Upper lobe of right lung (tissue), 1 donor: Measurements from ENCODE around the gene FOXJ3. TPM values are rescaled to one million over a fixed set of nuclear protein-coding genes. Genes with fewer than 3 reads are reported as not detected.

Experiments used
- ATAC-seq: fragments of 200-7000 bp; cut with Tn5 transposase; one replicate; pipeline ENCODE4 v1.9.1; 2020; ENCODE audit warnings: mild to moderate bottlenecking, moderate library complexity
- DNase-seq: peaks from one replicate; pipeline ENCODE4 v3.0.0-alpha.2; 2020
- H3K27ac ChIP-seq: fragments of 200-600 bp; one replicate; pipeline ENCODE4 v1.8.0; 2022
- H3K27me3 ChIP-seq: fragments of 200-600 bp; one replicate; pipeline ENCODE4 v1.8.0; 2022; ENCODE audit warnings: mild to moderate bottlenecking
- H3K36me3 ChIP-seq: fragments of 200-600 bp; one replicate; pipeline ENCODE4 v1.8.0; 2022
- H3K4me1 ChIP-seq: fragments of 200-600 bp; one replicate; pipeline ENCODE4 v1.8.0; 2022
- H3K4me3 ChIP-seq: fragments of 200-600 bp; one replicate; pipeline ENCODE4 v1.8.0; 2022; ENCODE audit warnings: mild to moderate bottlenecking
- H3K9me3 ChIP-seq: fragments of 200-600 bp; one replicate; pipeline ENCODE4 v1.8.0; 2022
- intact Hi-C: fragments of 100-400 bp; cut with DNase I; formaldehyde crosslinking; loops from one replicate; pipeline ENCODE4 v1.11.0; 2022
- total RNA-seq: library from RNA; stranded (reverse); fragmentation: NEBNext Ultra II Directional; extraction: Animal tissue kit (Norgen Biotek cat#: 25700); gene quantifications from one replicate; pipeline ENCODE4 v1.2.1, GENCODE V29; 2021
- TF ChIP-seq, protein P1 (sequence below): fragments of 200-600 bp; IDR thresholded peaks from one replicate; pipeline ENCODE4 v1.8.0; 2022; ENCODE audit warnings: antibody characterized with exemption
- donor health status: DM: no; HTN: yes; CAD: no; lungs with severe emphysema.

The FOXJ3 gene
- total RNA-seq, 1 donor from 2014 or later, result 47.0 TPM

DNA sequence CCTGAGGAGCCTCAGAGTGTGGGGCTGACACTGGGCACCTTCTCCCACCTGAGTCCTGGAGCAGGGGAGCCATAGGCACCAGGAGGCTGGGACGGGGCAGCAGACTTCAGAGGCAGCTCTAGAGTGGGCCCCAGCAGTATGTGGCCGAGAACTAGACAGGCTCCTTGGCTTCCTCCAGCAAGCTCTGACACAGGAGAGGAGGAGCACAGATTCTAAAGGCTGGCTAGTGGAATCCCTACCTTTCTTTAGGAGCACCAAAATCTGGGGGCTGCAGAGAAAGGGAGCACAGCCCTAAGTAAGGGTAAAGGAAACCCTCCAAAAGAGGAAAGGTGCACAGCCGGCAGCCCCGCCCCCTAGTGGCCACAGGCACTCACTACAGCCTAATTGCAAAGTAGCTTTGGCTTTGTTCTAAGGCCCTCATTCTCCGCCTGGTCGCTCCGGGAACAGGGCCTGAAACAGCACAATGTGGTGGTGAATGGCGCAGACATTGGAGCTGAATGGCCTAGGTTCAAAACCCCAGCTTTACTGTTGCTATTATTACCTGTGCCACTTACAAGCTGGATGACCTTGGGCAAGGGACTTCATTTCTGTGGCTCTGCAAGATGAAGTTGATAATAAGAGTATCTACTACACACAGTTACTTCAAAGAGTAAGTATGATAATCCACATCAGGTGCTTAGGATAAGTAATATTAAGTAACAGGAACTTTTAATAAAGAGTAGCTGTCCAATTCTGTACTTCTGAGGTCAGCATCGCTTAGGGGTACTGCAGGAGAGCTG is 161.7 kb downstream of the FOXJ3 start:
- H3K36me3 ChIP-seq, result no peaks in the 10 kb centered on the region

DNA sequence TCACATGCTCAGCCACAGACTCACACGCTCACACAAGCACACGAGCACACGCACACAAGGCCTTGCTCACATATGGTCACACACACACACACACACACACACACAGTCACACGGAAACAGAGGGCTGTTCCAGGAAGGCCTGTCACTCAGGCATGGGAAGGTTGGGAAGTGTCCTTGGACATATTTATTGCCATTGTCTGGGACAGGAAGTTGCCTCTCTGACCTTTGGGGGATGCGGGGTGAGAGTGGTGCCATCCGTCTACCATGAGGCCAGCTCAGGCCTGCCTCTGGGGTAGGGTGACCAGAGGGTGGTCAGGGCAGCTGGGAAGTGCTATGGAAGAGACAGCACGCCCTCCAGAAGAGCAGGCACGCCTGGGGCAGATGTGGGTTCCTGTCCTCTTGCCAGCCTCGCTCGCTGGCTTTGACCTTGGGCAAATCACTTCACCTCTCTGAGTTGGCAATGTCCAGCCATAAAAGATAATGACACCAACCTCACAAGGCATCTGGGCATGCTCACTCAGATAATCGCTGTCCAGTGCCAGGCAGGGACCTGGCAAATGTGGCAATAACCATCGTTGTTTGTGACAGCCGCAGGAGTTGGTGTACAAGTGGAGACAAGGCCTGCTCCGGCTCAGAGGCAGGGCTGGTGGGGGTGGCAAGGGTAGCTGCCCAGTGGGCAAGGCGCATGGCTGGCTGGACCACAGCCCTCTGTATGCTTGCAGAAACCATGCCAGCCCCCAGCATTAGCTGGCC is 162.5 kb downstream of the FOXJ3 start:
- Histone ChIP-seq H3K9me3 (no peaks in the 10 kb centered on the region), H3K4me3 (no peak overlapping the region), H3K27me3 (no peaks in the 10 kb centered on the region), H3K27ac (peak overlapping the region; percentile 3), H3K4me1 (peaks cover 40% of the 10 kb centered on the region), H3K36me3 (no peaks in the 10 kb centered on the region)
- TF ChIP-seq, protein P1, sequence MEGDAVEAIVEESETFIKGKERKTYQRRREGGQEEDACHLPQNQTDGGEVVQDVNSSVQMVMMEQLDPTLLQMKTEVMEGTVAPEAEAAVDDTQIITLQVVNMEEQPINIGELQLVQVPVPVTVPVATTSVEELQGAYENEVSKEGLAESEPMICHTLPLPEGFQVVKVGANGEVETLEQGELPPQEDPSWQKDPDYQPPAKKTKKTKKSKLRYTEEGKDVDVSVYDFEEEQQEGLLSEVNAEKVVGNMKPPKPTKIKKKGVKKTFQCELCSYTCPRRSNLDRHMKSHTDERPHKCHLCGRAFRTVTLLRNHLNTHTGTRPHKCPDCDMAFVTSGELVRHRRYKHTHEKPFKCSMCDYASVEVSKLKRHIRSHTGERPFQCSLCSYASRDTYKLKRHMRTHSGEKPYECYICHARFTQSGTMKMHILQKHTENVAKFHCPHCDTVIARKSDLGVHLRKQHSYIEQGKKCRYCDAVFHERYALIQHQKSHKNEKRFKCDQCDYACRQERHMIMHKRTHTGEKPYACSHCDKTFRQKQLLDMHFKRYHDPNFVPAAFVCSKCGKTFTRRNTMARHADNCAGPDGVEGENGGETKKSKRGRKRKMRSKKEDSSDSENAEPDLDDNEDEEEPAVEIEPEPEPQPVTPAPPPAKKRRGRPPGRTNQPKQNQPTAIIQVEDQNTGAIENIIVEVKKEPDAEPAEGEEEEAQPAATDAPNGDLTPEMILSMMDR, result no peak
- intact Hi-C loops, result no loop called here
- DNase-seq (peak; percentile 66), ATAC-seq (peak; percentile 5)

More for the DNA sequence above, 161.7 kb downstream of the FOXJ3 start:
- Histone ChIP-seq H3K9me3 (no peaks in the 10 kb centered on the region), H3K27ac (peak overlapping the region; percentile 3), H3K27me3 (no peaks in the 10 kb centered on the region), H3K4me3 (no peak overlapping the region), H3K4me1 (peaks cover 46% of the 10 kb centered on the region)
- intact Hi-C loops, result no loop called here
- ATAC-seq, result peak; percentile 79
- TF ChIP-seq, protein P1, result peak; percentile 98
- peak; percentile 83 for DNase-seq

DNA sequence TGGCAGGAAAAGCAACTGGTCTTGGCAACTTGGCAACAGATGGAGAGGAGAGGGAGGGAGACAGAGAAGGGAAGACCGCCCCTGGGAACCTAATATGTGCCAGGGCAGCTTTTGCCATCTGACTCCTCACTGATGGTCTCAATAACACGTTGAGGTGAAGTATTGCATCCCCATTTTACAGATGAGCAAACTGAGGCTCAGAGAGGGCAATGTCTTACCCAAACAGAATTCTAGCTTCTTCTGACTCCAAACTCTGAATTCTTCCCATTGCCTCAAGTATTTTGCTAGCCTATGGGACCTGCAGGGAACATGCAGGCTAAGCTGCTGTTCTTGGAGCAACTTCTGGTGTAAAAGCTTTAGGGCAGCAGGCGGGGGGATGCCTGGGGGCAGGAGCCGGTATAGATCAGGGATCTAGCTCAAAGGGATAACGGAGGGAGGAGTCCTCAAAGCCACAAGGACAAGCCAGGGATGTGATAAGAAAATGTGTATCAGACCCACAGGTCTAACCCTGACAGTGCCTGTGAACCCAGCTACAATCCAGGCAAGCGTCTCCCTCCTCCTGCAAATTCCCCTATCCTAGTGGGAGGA is 163.3 kb downstream of the FOXJ3 start:
- no peaks in the 10 kb centered on the region for H3K36me3 ChIP-seq
- H3K4me1 ChIP-seq, result peaks cover 32% of the 10 kb centered on the region
- H3K27me3 ChIP-seq, result no peaks in the 10 kb centered on the region
- intact Hi-C loops, result no loop called here
- no peak for ATAC-seq
- H3K27ac ChIP-seq, result peak overlapping the region; percentile 30
- peak; percentile 35 for DNase-seq
- H3K4me3 ChIP-seq, result no peak overlapping the region
- TF ChIP-seq, protein P1, result no peak
- H3K9me3 ChIP-seq, result no peaks in the 10 kb centered on the region

DNA sequence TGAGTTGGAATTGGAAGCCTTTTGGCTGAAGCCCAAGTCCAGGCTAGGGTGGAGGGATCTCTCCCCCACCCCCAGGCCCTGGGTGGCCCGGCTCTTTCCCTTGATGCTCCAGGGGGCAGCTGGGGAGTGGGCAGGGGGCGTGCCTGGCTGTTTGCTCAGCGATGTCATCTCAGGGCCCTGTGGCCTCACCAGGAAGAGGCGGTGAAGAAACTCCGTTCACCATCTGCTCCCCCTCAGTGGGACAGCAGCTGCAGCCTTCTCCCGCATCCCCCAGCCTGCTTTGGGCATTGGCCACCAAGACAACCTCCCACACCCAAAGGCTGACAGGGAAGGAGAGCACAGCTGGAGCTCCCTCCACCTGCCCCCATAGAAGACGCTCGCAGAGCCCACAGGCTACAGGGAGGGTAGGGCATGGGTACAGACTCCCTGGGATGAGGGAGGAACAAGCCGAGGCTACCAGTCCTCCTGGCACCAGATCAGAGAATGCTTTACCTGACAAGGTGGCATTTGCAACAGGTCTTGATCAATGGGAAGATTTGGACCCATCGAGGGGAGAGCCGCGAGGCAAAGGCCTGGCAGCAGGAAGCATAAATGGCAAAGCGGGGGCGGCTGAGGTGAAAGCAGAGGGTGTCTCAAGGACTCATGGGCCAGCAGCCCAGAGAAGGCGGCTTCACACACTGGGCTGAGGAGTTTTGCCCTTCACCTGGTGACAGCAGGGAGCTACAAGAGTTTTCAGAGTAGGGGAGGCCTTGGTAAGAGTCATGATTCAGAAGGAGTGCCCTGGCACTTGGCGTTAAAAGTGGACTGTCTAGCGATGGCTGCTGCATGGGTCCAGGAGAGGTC is 164.0 kb downstream of the FOXJ3 start:
- DNase-seq (peak; percentile 82), ATAC-seq (peak; percentile 67)
- H3K4me1 ChIP-seq, result peaks cover 31% of the 10 kb centered on the region
- H3K36me3 ChIP-seq, result no peaks in the 10 kb centered on the region
- H3K9me3 ChIP-seq, result no peaks in the 10 kb centered on the region
- intact Hi-C loops, result no loop called here
- no peaks in the 10 kb centered on the region for H3K27me3 ChIP-seq
- H3K27ac ChIP-seq, result no peak overlapping the region
- H3K4me3 ChIP-seq, result no peak overlapping the region
- TF ChIP-seq, protein P1, result no peak

DNA sequence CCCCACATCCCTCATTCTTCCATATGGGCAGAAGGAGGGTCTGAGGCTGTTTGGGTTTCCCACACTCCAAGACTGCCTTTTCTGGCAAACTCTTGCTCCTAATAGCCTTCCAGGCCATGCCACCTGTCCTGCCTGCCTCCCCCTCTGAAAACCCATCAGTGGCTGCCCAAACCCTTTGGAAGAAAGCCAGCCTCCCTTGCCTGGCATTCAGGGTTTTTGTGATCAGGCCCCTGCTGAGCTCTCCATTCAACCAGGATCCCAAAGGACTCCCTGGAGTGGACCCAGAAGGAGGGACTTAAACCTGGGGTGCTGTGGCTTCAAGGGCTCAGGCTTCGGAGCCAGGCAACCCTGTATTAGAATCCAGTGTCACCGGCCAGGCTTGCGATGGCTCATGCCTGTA is 166.3 kb downstream of the FOXJ3 start:
- no peak for ATAC-seq
- TF ChIP-seq, protein P1, result no peak
- intact Hi-C loops, result no loop called here
- peaks cover 26% of the 10 kb centered on the region for H3K4me1 ChIP-seq
- H3K4me3 ChIP-seq, result no peak overlapping the region
- H3K27me3 ChIP-seq, result no peaks in the 10 kb centered on the region
- H3K27ac ChIP-seq, result no peak overlapping the region
- H3K9me3 ChIP-seq, result no peaks in the 10 kb centered on the region
- no peaks in the 10 kb centered on the region for H3K36me3 ChIP-seq
- DNase-seq, result peak; percentile 38
